GM12801 (cell line): Measurements from ENCODE around the gene MAP2K2.

Experiments
- TF ChIP-seq, protein P1 (sequence below): IDR thresholded peaks from one replicate; pipeline ENCODE4 v1.5.1; 2011; ENCODE audit warnings: control low read depth; ENCODE audit not compliant: insufficient read length; ENCODE audit errors: extremely low read depth

The MAP2K2 gene

DNA sequence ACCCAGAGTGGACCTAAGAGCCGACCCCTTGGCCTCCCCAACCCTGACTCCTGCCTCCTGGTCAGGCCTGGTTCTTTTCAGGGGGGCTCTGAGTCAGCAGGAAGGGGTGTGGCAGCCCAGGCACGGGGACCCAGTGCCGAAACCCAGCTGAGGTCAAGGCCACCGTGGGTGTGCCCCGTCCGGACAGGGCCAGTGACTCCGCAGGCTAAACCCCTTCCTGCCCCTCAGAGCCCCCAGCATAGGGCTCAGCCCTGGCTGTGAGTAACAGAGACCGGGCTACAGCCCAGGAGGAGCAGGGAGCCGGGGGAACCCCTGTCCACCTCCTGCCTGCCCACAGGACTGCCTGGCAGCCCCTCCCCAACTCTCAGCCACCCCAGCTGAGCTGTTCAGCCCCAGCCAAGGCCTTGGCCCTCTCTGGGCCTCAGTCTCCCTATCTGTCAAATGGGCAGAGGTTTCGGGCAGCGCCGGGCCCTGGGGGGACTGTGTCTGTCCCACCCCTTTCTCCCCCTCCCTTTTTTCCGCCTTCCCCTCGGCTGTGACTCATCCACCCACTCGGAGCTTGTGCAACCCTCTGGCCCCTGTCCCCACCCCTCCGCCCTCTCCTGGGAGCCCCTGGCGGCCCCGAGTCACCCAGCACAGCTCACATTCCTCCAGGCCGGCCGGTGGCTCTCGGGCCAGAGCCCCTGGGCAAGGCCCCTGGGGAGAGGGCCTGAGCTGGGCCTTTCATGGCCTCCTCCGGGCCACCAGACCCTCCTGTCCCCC, 65.8 kb downstream of the MAP2K2 start:
- TF ChIP-seq, protein P1, sequence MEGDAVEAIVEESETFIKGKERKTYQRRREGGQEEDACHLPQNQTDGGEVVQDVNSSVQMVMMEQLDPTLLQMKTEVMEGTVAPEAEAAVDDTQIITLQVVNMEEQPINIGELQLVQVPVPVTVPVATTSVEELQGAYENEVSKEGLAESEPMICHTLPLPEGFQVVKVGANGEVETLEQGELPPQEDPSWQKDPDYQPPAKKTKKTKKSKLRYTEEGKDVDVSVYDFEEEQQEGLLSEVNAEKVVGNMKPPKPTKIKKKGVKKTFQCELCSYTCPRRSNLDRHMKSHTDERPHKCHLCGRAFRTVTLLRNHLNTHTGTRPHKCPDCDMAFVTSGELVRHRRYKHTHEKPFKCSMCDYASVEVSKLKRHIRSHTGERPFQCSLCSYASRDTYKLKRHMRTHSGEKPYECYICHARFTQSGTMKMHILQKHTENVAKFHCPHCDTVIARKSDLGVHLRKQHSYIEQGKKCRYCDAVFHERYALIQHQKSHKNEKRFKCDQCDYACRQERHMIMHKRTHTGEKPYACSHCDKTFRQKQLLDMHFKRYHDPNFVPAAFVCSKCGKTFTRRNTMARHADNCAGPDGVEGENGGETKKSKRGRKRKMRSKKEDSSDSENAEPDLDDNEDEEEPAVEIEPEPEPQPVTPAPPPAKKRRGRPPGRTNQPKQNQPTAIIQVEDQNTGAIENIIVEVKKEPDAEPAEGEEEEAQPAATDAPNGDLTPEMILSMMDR = no peak

DNA sequence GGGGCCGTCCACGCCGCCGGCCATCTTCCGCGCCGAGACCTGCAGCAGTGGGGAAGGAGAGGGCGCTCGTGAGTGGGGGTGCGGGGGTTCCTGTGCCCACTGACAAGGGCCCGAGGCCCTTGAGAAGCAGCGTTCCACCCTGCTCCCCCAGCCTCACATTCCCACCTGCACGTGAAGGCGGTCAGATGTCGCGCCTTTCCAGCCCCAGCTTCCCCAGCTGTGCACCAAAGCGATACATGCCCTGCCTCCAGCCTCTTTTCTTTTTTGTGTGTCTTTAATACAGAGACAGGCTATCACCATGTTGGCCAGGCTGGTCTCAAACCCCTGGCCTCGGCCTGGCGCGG, 68.7 kb downstream of the MAP2K2 start:
- TF ChIP-seq, protein P1 = no peak

GRCh38 chr19:4054441-4055208, 69.3 kb downstream of the MAP2K2 start:
- TF ChIP-seq, protein P1 = no peak

DNA sequence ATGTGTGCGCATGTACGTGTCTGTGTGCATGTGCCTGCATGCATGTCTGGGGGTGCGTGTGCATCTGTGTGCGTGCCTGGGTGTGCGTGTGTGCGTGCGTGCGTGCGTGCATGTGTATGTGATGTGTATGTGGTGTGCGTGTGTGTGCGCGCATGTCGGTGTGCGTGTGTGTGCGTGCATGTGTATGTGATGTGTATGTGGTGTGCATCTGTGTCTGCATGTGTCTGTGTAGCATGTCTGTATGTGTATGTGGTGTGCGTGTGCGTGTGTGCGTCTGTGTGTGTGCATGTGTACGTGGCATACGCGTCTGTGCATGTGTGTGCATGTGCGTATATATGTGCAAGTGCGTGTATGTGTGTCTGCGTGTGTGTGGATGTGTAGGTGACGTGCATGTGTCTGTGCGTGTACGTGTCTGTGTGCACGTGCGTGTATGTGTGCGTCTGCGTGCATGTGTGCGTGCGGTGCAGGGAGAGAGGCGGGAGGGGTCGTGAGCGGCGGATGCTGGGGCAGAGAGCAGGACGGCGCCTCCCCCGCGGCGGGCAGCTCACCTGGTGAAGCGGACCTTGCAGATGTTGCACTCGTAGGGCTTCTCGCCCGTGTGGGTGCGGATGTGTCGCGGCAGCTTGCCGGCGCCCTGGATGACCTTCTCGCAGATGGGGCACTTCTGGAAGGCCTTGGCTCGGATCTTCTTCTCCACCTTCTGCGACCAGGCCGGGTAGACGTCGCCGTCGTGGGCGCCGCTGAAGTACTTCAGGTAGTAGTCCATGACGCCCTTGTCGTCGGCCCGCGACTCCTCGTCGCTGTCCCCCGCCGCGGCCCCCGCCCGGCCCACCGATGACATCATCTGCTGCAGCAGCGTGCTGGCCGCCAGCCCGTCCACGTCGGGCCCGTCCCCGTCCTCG, 70.2 kb downstream of the MAP2K2 start:
- TF ChIP-seq, protein P1 = no peak

DNA sequence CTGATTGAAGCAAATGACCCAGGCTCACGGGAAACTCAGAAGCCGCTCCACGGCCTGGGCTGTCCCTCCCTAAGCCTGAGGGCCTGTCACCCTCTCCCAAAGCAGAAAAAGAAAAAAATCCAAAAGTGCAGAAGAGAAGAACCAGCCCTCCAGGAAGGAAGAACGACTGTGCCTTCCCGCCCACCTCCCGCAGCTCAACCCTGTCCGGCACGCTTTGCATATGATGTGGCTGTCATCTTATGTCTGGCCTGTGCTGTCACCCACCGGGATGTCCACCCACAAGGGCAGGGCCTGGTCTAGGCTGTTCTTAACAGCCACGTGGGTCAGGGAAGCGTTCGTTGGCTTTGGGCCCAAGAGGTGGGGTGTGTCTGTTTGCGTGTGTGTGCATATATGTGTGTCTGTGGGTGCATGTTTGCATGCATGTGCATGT, 70.9 kb downstream of the MAP2K2 start:
- TF ChIP-seq, protein P1 = no peak

DNA sequence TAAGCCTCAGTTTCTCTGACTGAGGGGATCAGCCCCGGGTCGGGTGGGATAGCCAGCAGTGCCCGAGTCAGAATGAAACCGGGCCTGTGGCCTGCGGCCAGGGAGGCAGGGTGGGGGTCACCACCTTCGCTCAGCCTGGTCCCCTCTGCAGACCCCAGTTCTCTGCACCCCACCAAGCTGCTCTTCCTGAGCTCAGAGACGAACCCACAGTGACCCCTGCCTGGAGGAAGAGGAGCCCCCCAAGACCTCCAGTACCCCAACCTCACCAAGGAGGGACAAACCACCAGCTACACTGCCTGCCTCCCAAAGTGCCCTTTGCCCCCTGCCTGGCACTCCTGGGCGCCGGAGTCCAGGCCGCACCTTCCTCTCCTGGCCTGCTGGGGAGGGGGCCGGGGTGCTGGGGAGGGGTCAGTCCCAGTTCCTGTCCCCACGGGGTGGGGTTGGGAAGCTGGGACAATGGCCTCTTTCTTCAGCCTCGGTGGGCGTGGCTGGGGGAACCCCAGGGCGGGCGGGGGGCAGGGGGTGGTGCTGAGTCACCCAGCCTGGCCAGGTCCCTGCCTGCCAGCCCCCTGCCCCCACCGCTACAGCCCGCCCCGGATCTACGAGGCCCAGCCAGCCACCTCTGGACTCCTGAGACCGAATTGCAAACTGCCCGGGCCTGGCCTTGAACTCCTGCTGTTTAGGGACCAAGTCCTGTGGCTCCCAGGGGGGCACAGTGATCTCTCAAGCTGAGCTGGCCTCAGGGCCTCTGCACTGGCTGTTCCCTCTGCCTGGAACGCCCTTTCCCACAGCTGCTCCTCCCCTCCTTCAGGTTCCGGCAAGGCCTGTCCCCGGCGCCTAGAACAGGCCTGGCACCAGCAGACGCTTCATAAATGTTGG, 71.6 kb downstream of the MAP2K2 start:
- TF ChIP-seq, protein P1 = no peak
